C4-2B (cell line): ENCODE results near the gene SGPL1.

Source experiments
- CTCF ChIP-seq: fragments of 450-650 bp; conservative IDR thresholded peaks from 2 replicates; pipeline ENCODE4 v1.5.1; 2017; ENCODE audit warnings: mild to moderate bottlenecking
- ZFX ChIP-seq: fragments of 450-650 bp; IDR thresholded peaks from 2 replicates; pipeline ENCODE4 v1.6.1; 2017

- TF ChIP-seq CTCF (no peak), ZFX (no peak)
Measured at GRCh38 chr10:70782746-70783680, 32.7 kb upstream of the SGPL1 start.
